Measurements from ENCODE around the gene IL36B.
"Not testable (repeated sequence)": the region's sequence is repeated elsewhere in the genome, so short reads cannot be mapped to it uniquely, and the experiment has no call there.

IL36B gene

DNA sequence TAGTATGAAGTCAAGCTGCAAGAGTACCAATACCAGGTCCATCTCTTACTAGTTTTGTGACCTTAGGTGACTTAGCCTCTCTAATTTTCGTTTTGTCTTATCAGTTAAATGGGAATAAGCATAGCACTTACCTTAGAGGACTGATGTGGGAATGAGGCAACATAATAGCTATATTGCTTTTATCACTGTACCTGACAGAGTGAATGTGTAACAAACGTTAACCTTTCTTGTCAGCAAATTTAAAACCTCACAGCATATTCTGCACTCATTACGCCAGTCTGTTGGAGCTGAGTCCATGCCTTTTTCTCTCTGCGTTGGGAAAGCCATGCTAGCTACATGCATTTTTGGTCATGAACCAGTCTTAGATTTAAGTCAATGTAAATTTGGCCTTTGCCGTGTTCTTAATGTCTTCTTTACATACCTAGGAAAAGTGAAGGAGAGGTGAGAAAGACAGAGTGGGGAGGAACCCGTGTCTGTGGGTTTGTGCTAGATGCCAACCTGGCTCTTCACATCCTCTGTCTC, at the start of gene IL36B:
Gene IL36B (minus strand): TSS at position 472 of the 522 bp plus-strand sequence.
- TF ChIP-seq CTCF (IDR thresholded peaks at IDR 0.05; ENCODE audit: low read depth, low read length) = no peak
- no peak within 1 kb of the TSS for H3K4me3 ChIP-seq (replicated peaks in 1 of 2; ENCODE audit: low read depth in 2 of 2, low read length in 2 of 2)
- no peak for DNase-seq (ENCODE audit: low read depth in 2 of 2)

DNA sequence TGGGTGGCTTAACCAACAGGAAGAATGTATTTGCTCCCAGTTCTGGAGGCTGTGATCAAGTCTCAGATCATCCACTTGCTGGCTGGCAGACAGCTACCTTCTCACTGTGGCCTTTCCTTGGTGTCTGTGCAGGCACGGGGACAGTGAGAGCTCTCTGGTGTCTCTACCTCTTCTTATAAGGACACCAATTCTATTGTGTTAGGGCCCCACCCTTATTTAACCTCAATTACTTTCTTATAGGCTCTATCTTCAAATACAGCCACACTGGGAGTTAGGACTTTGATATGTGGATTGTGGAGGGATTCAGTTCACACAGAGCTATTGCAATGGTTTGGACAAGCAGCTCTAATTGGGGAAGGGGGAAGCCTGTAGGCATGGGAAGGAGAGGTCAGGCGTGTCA, 49.5 kb upstream of the IL36B start:
- H3K4me3 ChIP-seq (replicated peaks in 1 of 2; ENCODE audit: low read depth in 2 of 2, low read length in 2 of 2) = no peak overlapping the region
- no peak for TF ChIP-seq CTCF (IDR thresholded peaks at IDR 0.05; ENCODE audit: low read depth, low read length)
- DNase-seq (ENCODE audit: low read depth in 2 of 2) = no peak

DNA sequence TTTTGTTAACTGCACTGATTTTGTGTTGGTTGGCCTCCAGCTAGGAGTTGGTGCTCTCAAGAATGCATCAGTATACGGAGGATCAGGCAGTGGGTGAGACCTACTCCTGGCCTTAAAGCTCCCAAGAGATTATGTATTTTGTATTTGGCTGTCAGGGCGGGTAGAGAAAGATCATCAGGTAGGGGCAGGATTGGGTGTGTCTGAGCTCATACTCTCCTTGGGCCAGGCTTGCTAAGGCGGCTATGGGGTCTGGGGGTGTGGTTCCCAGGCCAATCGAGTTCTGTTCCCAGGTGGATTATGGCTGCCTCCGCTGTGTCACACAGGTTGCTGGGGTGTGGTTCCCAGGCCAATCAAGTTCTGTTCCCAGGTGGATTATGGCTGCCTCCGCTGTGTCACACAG, 45.9 kb upstream of the IL36B start:
- DNase-seq (ENCODE audit: low read depth in 2 of 2) = no peak
- TF ChIP-seq CTCF (IDR thresholded peaks at IDR 0.05; ENCODE audit: low read depth, low read length) = no peak
- H3K4me3 ChIP-seq (replicated peaks in 1 of 2; ENCODE audit: low read depth in 2 of 2, low read length in 2 of 2) = no peak overlapping the region

GRCh38 chr2:113098041-113098440, 45.4 kb upstream of the IL36B start:
- TF ChIP-seq CTCF (IDR thresholded peaks at IDR 0.05; ENCODE audit: low read depth, low read length) = no peak
- no peak overlapping the region for H3K4me3 ChIP-seq (replicated peaks in 1 of 2; ENCODE audit: low read depth in 2 of 2, low read length in 2 of 2)
- no peak for DNase-seq (ENCODE audit: low read depth in 2 of 2)

DNA sequence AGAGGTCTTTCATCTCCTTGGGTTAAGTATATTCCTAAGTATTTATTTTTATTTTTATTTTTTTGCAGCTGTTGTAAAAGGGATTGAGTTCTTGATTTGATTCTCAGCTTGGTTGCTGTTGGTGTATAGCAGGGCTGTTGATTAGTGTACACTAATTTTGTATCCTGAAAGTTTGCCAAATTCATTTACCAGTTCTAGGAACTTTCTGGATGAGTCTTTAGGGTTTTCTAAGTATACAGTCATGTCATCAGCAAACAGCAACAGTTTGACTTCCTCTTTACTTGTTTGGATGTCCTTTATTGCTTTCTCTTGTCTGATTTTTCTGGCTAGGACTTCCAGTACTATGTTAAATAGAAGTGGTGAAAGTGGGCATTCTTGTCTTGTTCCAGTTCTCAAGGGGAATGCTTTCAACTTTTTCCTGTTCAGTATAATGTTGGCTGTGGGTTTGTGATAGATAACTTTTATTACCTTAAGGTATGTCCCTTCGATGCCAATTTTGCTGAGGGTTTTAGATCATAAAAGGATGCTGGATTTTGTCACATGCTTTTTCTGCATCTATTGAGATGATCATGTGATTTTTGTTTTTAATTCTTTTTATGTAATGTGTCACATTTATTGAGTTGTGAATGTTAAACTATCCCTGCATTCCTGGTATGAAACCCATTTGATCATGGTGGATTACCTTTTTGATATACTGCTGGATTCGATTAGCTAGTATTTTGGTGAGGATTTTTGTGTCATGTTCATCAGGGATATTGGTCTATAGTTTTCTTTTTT, 44.4 kb upstream of the IL36B start:
- not testable (repeated sequence) for DNase-seq (ENCODE audit: low read depth in 2 of 2); H3K4me3 ChIP-seq (replicated peaks in 1 of 2; ENCODE audit: low read depth in 2 of 2, low read length in 2 of 2)

DNA sequence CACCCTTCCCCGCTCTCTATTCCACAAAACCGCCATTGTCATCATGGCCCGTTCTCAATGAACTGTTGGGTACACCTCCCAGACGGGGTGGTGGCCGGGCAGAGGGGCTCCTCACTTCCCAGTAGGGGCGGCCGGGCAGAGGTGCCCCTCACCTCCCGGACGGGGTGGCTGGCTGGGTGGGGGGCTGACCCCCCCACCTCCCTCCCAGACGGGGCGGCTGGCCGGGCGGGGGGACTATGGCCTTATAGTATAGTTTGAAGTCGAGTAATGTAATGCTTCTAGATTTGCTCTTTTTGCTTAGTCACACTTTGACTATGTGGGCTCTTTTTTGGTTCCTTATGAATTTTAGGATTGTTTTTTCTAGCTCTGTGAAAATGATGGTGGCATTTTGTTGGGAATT, 43.6 kb upstream of the IL36B start:
- H3K4me3 ChIP-seq (replicated peaks in 1 of 2; ENCODE audit: low read depth in 2 of 2, low read length in 2 of 2); DNase-seq (ENCODE audit: low read depth in 2 of 2): not testable (repeated sequence)

GRCh38 chr2:113093613-113093977, 40.9 kb upstream of the IL36B start:
- DNase-seq (ENCODE audit: low read depth in 2 of 2) = no peak
- no peak overlapping the region for H3K4me3 ChIP-seq (replicated peaks in 1 of 2; ENCODE audit: low read depth in 2 of 2, low read length in 2 of 2)
- TF ChIP-seq CTCF (IDR thresholded peaks at IDR 0.05; ENCODE audit: low read depth, low read length) = no peak
